PC-9 (cell line): ENCODE results near the gene STK17A.

ENCODE experiments used
- CTCF ChIP-seq: fragments of 200-600 bp; sonication (generic); conservative IDR thresholded peaks from 2 replicates; pipeline ENCODE4 v1.6.1; 2017; ENCODE audit warnings: mixed run types, antibody characterized with exemption, mild to moderate bottlenecking, moderate library complexity
- EZH2 ChIP-seq: fragments of 200-600 bp; sonication (generic); IDR thresholded peaks from 2 replicates; pipeline ENCODE4 v1.8.0; 2017; ENCODE audit warnings: antibody characterized with exemption, low read depth

DNA sequence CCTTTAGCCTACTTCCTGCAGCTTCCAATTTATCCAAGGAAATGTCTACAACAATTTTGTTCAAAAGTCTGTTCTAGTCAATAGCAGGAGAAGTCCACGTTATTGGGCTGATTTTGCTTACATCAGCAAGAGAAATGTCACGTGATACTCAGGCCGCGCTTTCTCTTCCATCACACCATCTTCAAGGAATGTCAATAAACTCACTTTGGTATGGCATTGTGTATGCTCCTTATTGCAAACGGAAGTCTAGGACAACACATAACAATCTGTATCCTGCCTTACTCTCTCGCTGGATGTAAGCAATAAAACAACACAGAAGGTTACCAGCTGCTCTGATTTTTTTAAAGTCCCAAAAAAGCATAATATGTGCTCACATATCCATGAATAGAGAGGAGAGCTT lies 17.1 kb upstream of the STK17A start:
- TF ChIP-seq CTCF (no peak), EZH2 (no peak)
